GM23248 (cell line): ENCODE data around the gene CDC25A. TPM values are rescaled to one million over a fixed set of nuclear protein-coding genes. Genes with fewer than 3 reads are reported as not detected.

ENCODE experiments used
- DNase-seq: peaks from one replicate; pipeline ENCODE4 v3.0.0-alpha.2; 2015
- H2AFZ ChIP-seq: fragments of 200-600 bp; sonication (generic); 2 replicates; pipeline ENCODE4 v1.6.1; 2016; ENCODE audit warnings: antibody characterized with exemption
- H3F3A ChIP-seq: fragments of 200-600 bp; sonication (generic); 2 replicates; pipeline ENCODE4 v1.6.1; 2016; ENCODE audit warnings: mild to moderate bottlenecking, antibody characterized with exemption, mixed run types; ENCODE audit not compliant: insufficient read depth
- H3K27ac ChIP-seq: fragments of 200-600 bp; sonication (generic); 2 replicates; pipeline ENCODE4 v1.5.1; 2016; ENCODE audit warnings: mild to moderate bottlenecking
- H3K27me3 ChIP-seq: fragments of 200-600 bp; sonication (generic); replicated peaks from 2 replicates; pipeline ENCODE4 v1.6.1; 2016; ENCODE audit warnings: mild to moderate bottlenecking; ENCODE audit not compliant: insufficient read depth
- H3K36me3 ChIP-seq: fragments of 200-600 bp; sonication (generic); 2 replicates; pipeline ENCODE4 v1.6.1; 2016; ENCODE audit warnings: low read depth, mild to moderate bottlenecking
- H3K4me1 ChIP-seq: fragments of 200-600 bp; sonication (generic); 2 replicates; pipeline ENCODE4 v1.6.1; 2016; ENCODE audit warnings: mild to moderate bottlenecking; ENCODE audit not compliant: insufficient read depth
- H3K4me2 ChIP-seq: fragments of 200-600 bp; sonication (generic); one replicate; pipeline ENCODE4 v1.6.1; 2016; ENCODE audit warnings: mild to moderate bottlenecking; ENCODE audit not compliant: unreplicated experiment
- H3K4me3 ChIP-seq: fragments of 200-600 bp; sonication (generic); 2 replicates; pipeline ENCODE4 v1.5.1; 2016; ENCODE audit warnings: mild to moderate bottlenecking
- H3K79me2 ChIP-seq: fragments of 200-600 bp; sonication (generic); 2 replicates; pipeline ENCODE4 v1.6.1; 2016; ENCODE audit warnings: mild to moderate bottlenecking; ENCODE audit not compliant: insufficient read depth
- H3K9ac ChIP-seq: fragments of 200-600 bp; sonication (generic); 2 replicates; pipeline ENCODE4 v1.6.1; 2016; ENCODE audit warnings: mild to moderate bottlenecking
- H3K9me2 ChIP-seq: fragments of 200-600 bp; sonication (generic); 2 replicates; pipeline ENCODE4 v1.6.1; 2016; ENCODE audit warnings: mixed run types, mild to moderate bottlenecking, moderate library complexity; ENCODE audit not compliant: insufficient read depth
- H3K9me3 ChIP-seq: fragments of 200-600 bp; sonication (generic); one replicate; pipeline ENCODE4 v1.6.1; 2017; ENCODE audit warnings: low read depth
- H4K20me1 ChIP-seq: fragments of 200-600 bp; sonication (generic); 2 replicates; pipeline ENCODE4 v1.6.0; 2016; ENCODE audit not compliant: insufficient read depth
- EZH2 ChIP-seq: fragments of 200-600 bp; sonication (generic); IDR thresholded peaks from 2 replicates; pipeline ENCODE4 v1.6.1; 2018; ENCODE audit warnings: antibody characterized with exemption, mild to moderate bottlenecking; ENCODE audit not compliant: insufficient read depth, poor library complexity, severe bottlenecking
- EZH2phosphoT487 ChIP-seq: fragments of 200-600 bp; sonication (generic); IDR thresholded peaks from 2 replicates; pipeline ENCODE4 v1.6.1; 2018; ENCODE audit warnings: antibody characterized with exemption, moderate library complexity, mild to moderate bottlenecking, low read depth; ENCODE audit not compliant: insufficient read depth
- WGBS, 2 experiments: methylation state at CpG; one replicate each; pipeline ENCODE4 v1.1.6; 2015 to 2017; ENCODE audit warnings: low lambda C conversion rate in 2 of 2, low coverage in 1 of 2; ENCODE audit errors: missing lambda C conversion rate in 2 of 2; 5-methylcytosine and 5-hydroxymethylcytosine counted together
- in situ Hi-C: fragments of 300-500 bp; cut with MboI; formaldehyde crosslinking; loops from 2 replicates; pipeline ENCODE4 v1.15.0; 2020
- polyA plus RNA-seq: library from polyadenylated mRNA; unstranded; fragments of >200 nt; fragmentation: Nextera tagmentation; extraction: Ambion mirVana; gene quantifications from 2 replicates; pipeline ENCODE4 v1.2.1, GENCODE V29; 2016
- total RNA-seq: library from RNA; depleted of rRNA; stranded (reverse); fragments of >200 nt; shearing (Covaris generic); gene quantifications from 2 replicates; pipeline ENCODE4 v1.2.3, GENCODE V29; 2014

Gene CDC25A
- total and polyA plus RNA-seq, 2 experiments from 2014 or later: 1.5 to 4.3 TPM

DNA sequence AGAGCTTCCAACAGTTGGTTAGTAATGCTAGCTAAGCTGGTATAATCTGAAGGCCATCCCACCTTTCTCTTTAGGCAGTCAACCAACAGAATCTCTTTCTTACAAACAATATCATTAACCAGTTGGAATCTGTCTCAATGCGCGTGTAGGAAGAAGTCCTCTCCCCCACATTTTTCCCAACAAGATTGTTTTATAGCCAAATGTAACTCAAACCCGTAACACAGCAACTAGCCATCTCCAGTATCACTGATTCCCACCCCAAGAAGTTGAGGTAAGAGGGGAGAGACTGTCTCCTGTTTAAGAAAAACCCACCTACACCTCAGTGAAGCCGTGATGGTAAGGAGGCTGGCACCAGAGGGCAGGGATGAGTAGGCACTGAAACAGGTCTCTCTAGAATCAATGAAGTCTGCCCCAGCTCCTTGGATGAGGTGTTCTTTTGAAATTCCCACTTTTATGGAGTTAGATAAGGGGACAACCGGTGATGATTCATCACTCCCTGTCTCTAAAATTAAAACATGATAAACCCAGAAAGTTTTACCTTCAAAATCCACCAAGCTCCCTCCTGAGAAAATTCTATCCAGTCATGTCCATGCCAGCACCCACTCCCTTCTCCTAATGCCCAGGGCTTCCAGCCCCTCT lies 30.9 kb downstream of the CDC25A start:
- Histone ChIP-seq H3F3A (peaks cover 18% of the 10 kb centered on the region; the same call in 1 of the 2 replicates), H2AFZ (no peak overlapping the region), H3K27me3 (no peaks in the 10 kb centered on the region), H3K4me3 (no peak overlapping the region), H3K36me3 (no peaks in the 10 kb centered on the region), H3K27ac (no peak overlapping the region), H3K9ac (no peak overlapping the region), H3K4me2 (no peak overlapping the region), H3K79me2 (no peaks in the 10 kb centered on the region), H3K4me1 (peaks cover 15% of the 10 kb centered on the region; the same call in 1 of the 2 replicates), H4K20me1 (no peaks in the 10 kb centered on the region), H3K9me3 (no peaks in the 10 kb centered on the region), H3K9me2 (no peaks in the 10 kb centered on the region)
- no peak for TF ChIP-seq EZH2phosphoT487
- TF ChIP-seq EZH2: no peak
- DNase-seq: peak; percentile 30
- in situ Hi-C loops: loop anchor here (10.0 kb wide), 2 partner anchors 163 to 323 kb away; no protein-coding TSS in a partner anchor
- WGBS, 2 experiments: 89 to 96% methylated on average over 5 of the region's 5 CpGs

DNA sequence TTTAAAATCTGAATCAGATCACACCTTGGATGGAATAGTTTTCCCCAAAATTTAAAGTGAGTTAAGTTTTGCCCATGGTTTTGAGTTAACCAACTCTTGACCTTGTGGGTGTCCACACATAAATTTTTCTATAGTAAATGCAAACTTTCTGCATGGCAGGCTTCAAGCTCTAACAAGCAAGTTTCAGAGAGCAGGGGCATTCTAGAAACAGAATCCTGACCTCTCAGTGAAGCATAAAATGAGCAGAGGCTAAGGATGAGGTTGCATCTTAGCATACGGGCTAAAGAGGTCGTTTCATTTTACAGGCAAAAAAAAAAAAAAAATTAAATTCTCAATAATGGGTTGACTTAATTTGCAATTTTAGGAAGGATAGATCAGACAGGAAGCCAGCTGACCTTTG lies 32.1 kb downstream of the CDC25A start:
- H3K9me2 ChIP-seq: no peaks in the 10 kb centered on the region
- H3K27me3 ChIP-seq: no peaks in the 10 kb centered on the region
- H3K36me3 ChIP-seq: no peaks in the 10 kb centered on the region
- H3K27ac ChIP-seq: no peak overlapping the region
- H3K79me2 ChIP-seq: no peaks in the 10 kb centered on the region
- H3K4me1 ChIP-seq: peaks cover 15% of the 10 kb centered on the region; the same call in 1 of the 2 replicates
- TF ChIP-seq EZH2phosphoT487: no peak
- no peak for TF ChIP-seq EZH2
- DNase-seq: no peak
- H3K9ac ChIP-seq: no peak overlapping the region
- H3F3A ChIP-seq: peaks cover 18% of the 10 kb centered on the region; the same call in 1 of the 2 replicates
- no peaks in the 10 kb centered on the region for H4K20me1 ChIP-seq
- no peak overlapping the region for H3K4me3 ChIP-seq
- H3K9me3 ChIP-seq: no peaks in the 10 kb centered on the region
- in situ Hi-C loops: loop anchor here (10.0 kb wide), 2 partner anchors 161 to 321 kb away; no protein-coding TSS in a partner anchor
- WGBS, 2 experiments: 89 to 92% methylated on average over 2 of the region's 2 CpGs
- H2AFZ ChIP-seq: no peak overlapping the region
- H3K4me2 ChIP-seq: no peak overlapping the region

DNA sequence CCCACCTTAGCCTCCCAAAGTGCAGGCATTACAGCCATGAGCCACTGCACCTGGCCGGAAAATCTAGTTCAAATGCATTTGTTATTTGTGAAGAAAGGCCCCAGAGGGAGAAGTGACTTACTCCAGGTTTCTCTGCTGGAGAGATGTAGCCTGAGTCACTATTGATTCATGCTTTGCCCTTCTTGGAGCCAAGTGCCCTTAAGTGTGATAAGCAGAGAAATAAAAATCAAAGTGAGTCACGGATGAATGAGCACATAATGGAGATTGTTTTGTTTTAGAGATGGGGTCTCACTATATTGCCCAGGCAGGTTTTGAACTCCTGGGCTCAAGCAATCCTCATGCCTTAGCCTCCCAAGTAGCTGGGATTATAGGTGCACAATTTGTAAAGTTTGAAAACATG lies 33.1 kb downstream of the CDC25A start:
- H3K27ac ChIP-seq: no peak overlapping the region
- H3F3A ChIP-seq: peaks cover 18% of the 10 kb centered on the region; the same call in 1 of the 2 replicates
- H3K9ac ChIP-seq: no peak overlapping the region
- H3K4me3 ChIP-seq: no peak overlapping the region
- H3K27me3 ChIP-seq: no peaks in the 10 kb centered on the region
- no peak for TF ChIP-seq EZH2
- no peak for TF ChIP-seq EZH2phosphoT487
- no peaks in the 10 kb centered on the region for H3K36me3 ChIP-seq
- H2AFZ ChIP-seq: no peak overlapping the region
- H3K9me2 ChIP-seq: no peaks in the 10 kb centered on the region
- H3K4me2 ChIP-seq: no peak overlapping the region
- in situ Hi-C loops: loop anchor here (10.0 kb wide), 2 partner anchors 160 to 320 kb away; no protein-coding TSS in a partner anchor
- H3K79me2 ChIP-seq: no peaks in the 10 kb centered on the region
- no peaks in the 10 kb centered on the region for H3K9me3 ChIP-seq
- H3K4me1 ChIP-seq: peaks cover 15% of the 10 kb centered on the region; the same call in 1 of the 2 replicates
- WGBS, 2 experiments: 13 to 15% methylated on average over 2 of the region's 2 CpGs
- peak; percentile 92 for DNase-seq
- H4K20me1 ChIP-seq: no peaks in the 10 kb centered on the region

DNA sequence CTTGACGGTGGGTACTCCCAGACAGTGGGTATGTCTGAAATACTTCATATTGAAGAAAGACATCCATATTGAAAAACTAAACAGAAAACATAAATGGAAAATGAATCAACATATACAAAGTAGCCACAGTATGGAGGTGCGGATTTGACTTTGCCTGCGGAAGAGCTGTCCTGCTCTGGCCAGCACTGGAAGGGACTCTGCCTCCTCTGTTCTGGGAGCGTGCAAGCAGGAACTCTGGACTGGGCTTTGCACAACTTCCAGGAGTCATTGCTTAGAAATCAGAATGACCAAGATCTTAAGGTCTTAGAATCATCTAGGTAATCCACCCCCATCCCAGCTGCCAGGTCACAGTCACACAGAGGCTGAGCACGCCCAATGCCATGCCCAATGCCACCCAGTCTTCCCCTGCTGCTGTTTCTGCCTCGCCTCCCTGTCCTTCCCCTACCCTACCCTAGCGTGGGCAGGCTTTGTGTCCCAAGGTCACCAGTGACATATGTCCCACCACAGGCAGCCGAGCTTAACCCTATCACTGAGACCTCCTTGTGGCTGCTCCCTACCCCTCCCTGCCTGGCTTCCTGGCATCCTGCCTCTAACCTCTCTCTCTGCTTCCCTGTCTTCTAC lies 36.3 kb downstream of the CDC25A start:
- Histone ChIP-seq H2AFZ (0 out of 2 replicates have a peak overlapping the region, but pooled peaks have one; percentile 21), H3K9me2 (no peaks in the 10 kb centered on the region), H3K27ac (no peak overlapping the region), H4K20me1 (no peaks in the 10 kb centered on the region), H3F3A (peaks cover 13% of the 10 kb centered on the region; the same call in 1 of the 2 replicates), H3K9ac (no peak overlapping the region), H3K4me3 (no peak overlapping the region), H3K27me3 (no peaks in the 10 kb centered on the region), H3K4me2 (no peak overlapping the region), H3K79me2 (no peaks in the 10 kb centered on the region), H3K4me1 (peaks cover 15% of the 10 kb centered on the region; the same call in 1 of the 2 replicates), H3K9me3 (no peaks in the 10 kb centered on the region), H3K36me3 (no peaks in the 10 kb centered on the region)
- peak; percentile 37 for DNase-seq
- in situ Hi-C loops: loop anchor here (10.0 kb wide), 2 partner anchors 157 to 317 kb away; no protein-coding TSS in a partner anchor
- TF ChIP-seq EZH2phosphoT487: no peak
- no peak for TF ChIP-seq EZH2
- WGBS, 2 experiments: 45 to 47% methylated on average over 8 of the region's 8 CpGs
